Measurements from ENCODE around the gene PTPRCAP. TPM values are rescaled to one million over a fixed set of nuclear protein-coding genes. Genes with fewer than 3 reads are reported as not detected.

PTPRCAP gene
- total RNA-seq, 1 experiment from 2014 or later: 1.7 TPM

GRCh38 chr11:67389477-67389876 is 48.0 kb downstream of the PTPRCAP start:
- no peaks in the 10 kb centered on the region for H4K20me1 ChIP-seq (ENCODE audit: control insufficient read depth, insufficient read depth, insufficient read length)
- peak; percentile 79 for DNase-seq
- H3K18ac ChIP-seq (ENCODE audit: insufficient read length, low read depth, low read length): no peak overlapping the region
- no peak overlapping the region for H3T11ph ChIP-seq (ENCODE audit: low read length)
- H2BK12ac ChIP-seq (ENCODE audit: insufficient read length, low read depth, low read length): no peak overlapping the region
- no peak overlapping the region for H3K4ac ChIP-seq (ENCODE audit: low read depth, low read length)
- H2BK20ac ChIP-seq (ENCODE audit: low read depth, low read length, poor library complexity, severe bottlenecking): no peak overlapping the region
- no peak overlapping the region for H3K4me2 ChIP-seq (ENCODE audit: insufficient read depth, insufficient read length, low read length)
- H3K9me3 ChIP-seq (ENCODE audit: control insufficient read depth, low read depth, low read length): no peaks in the 10 kb centered on the region
- H3K27me3 ChIP-seq (ENCODE audit: insufficient read depth, low read length): no peaks in the 10 kb centered on the region; the same call in 1 of the 2 replicates
- H2AK5ac ChIP-seq (ENCODE audit: insufficient read length, low read length): no peak overlapping the region
- H3K79me2 ChIP-seq (ENCODE audit: insufficient read depth, low read length): no peaks in the 10 kb centered on the region
- H2BK120ac ChIP-seq (ENCODE audit: low read depth, low read length, poor library complexity, severe bottlenecking): no peak overlapping the region
- H3K4me1 Mint-ChIP-seq: peaks cover 21 to 30% of the 10 kb centered on the region in 2 experiments
- H3K36me3 Mint-ChIP-seq (ENCODE audit: insufficient read depth in 1 of 3, low read depth in 3 of 3): peaks cover 7 to 12% (median 11%) of the 10 kb centered on the region in 3 experiments
- no peak overlapping the region for H2AFZ ChIP-seq (ENCODE audit: low read length)
- H3K27me3 Mint-ChIP-seq (ENCODE audit: low read depth): peaks cover 15% of the 10 kb centered on the region
- H3K9me3 Mint-ChIP-seq: no peaks in the 10 kb centered on the region; a peak in 1 of 5 replicates
- TF ChIP-seq, protein P1, sequence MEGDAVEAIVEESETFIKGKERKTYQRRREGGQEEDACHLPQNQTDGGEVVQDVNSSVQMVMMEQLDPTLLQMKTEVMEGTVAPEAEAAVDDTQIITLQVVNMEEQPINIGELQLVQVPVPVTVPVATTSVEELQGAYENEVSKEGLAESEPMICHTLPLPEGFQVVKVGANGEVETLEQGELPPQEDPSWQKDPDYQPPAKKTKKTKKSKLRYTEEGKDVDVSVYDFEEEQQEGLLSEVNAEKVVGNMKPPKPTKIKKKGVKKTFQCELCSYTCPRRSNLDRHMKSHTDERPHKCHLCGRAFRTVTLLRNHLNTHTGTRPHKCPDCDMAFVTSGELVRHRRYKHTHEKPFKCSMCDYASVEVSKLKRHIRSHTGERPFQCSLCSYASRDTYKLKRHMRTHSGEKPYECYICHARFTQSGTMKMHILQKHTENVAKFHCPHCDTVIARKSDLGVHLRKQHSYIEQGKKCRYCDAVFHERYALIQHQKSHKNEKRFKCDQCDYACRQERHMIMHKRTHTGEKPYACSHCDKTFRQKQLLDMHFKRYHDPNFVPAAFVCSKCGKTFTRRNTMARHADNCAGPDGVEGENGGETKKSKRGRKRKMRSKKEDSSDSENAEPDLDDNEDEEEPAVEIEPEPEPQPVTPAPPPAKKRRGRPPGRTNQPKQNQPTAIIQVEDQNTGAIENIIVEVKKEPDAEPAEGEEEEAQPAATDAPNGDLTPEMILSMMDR (conservative IDR thresholded peaks at IDR 0.05): peak; percentile 76
- no peak overlapping the region for H3K9ac ChIP-seq (ENCODE audit: extremely low read depth, insufficient read length, low read length)
- H3K27ac ChIP-seq (ENCODE audit: insufficient read length, low read depth, low read length): no peak overlapping the region
- no CpG with 5 or more reads among the region's 6 CpGs for WGBS (ENCODE audit: extremely low coverage, insufficient read length, low lambda C conversion rate)
- H4K5ac ChIP-seq (ENCODE audit: insufficient read length, low read depth, low read length): no peak overlapping the region
- no peak overlapping the region for H3K14ac ChIP-seq (ENCODE audit: insufficient read depth, low read length)
- H3K4me1 ChIP-seq (ENCODE audit: insufficient read depth, low read length): no peaks in the 10 kb centered on the region; the same call in 1 of the 2 replicates
- H3K27ac Mint-ChIP-seq: peak overlapping the region in 1 of 3 experiments; percentile 4; a peak in 2 of 7 replicates
- no peak overlapping the region for H2BK5ac ChIP-seq (ENCODE audit: insufficient read length, low read length)
- no peak overlapping the region for H2BK15ac ChIP-seq (ENCODE audit: low read depth, low read length)
- peaks cover 13% of the 10 kb centered on the region for H3K23me2 ChIP-seq (ENCODE audit: insufficient read length, low read depth, low read length, poor library complexity, severe bottlenecking)
- no peak overlapping the region for H4K91ac ChIP-seq (ENCODE audit: insufficient read length, low read depth, low read length)
- no peak overlapping the region for H3K56ac ChIP-seq (ENCODE audit: insufficient read length, low read depth, low read length)
- H3K4me3 Mint-ChIP-seq: peak overlapping the region; percentile 50 to 71
- no peak overlapping the region for H3K23ac ChIP-seq (ENCODE audit: insufficient read length, low read depth, low read length)
- no peaks in the 10 kb centered on the region for H3K79me1 ChIP-seq (ENCODE audit: insufficient read depth, low read depth, low read length, poor library complexity, severe bottlenecking)
- H4K8ac ChIP-seq (replicated peaks; ENCODE audit: insufficient read length, low read depth, low read length): no peak overlapping the region
